CD14-positive monocyte (primary cell): ENCODE measurements around the gene DNAH7. TPM values are rescaled to one million over a fixed set of nuclear protein-coding genes. Genes with fewer than 3 reads are reported as not detected.
A peak's percentile ranks its signal among the peaks of the same experiment; 100 is the strongest.

Source experiments
- DNase-seq, 3 donors: peaks; one replicate each; pipeline ENCODE4 v3.0.0-alpha.2; 2011 to 2022
- H2AFZ ChIP-seq: 2 replicates; pipeline ENCODE4 v1.6.0; 2012; ENCODE audit warnings: mild to moderate bottlenecking, low read depth, low read length, inconsistent platforms; ENCODE audit not compliant: insufficient read depth, poor library complexity, severe bottlenecking
- H3K27ac ChIP-seq, 2 donors: 1 replicate in 1 of 2; 2 replicates in 1 of 2; pipeline ENCODE4 v1.5.1; 2012 to 2013; ENCODE audit warnings: low read length in 2 of 2, control low read depth in 1 of 2, inconsistent platforms in 1 of 2, low read depth in 1 of 2, mild to moderate bottlenecking in 1 of 2
- H3K27me3 ChIP-seq, 2 donors: one replicate each; pipeline versions ENCODE4 v1.6.0 to v1.6.1; 2011 to 2013; ENCODE audit warnings: low read length in 2 of 2; ENCODE audit not compliant: control insufficient read depth in 2 of 2, insufficient read depth in 2 of 2
- H3K36me3 ChIP-seq, 2 donors: replicated peaks in 1 of 2; 1 replicate in 1 of 2; 2 replicates in 1 of 2; pipeline versions ENCODE4 v1.5.1 to v1.6.1; 2012 to 2013; ENCODE audit warnings: low read length in 2 of 2, control low read depth in 1 of 2, inconsistent platforms in 1 of 2, mild to moderate bottlenecking in 1 of 2; ENCODE audit not compliant: insufficient read depth in 2 of 2, control insufficient read depth in 1 of 2
- H3K4me1 ChIP-seq, 2 donors: 1 replicate in 1 of 2; 2 replicates in 1 of 2; pipeline versions ENCODE4 v1.5.1 to v1.6.1; 2012 to 2013; ENCODE audit warnings: low read length in 2 of 2, control low read depth in 1 of 2, inconsistent platforms in 1 of 2, mild to moderate bottlenecking in 1 of 2, moderate library complexity in 1 of 2; ENCODE audit not compliant: insufficient read depth in 2 of 2, control insufficient read depth in 1 of 2
- H3K4me2 ChIP-seq: replicated peaks from 2 replicates; pipeline ENCODE3; 2012; ENCODE audit warnings: low read length, moderate library complexity, mild to moderate bottlenecking; ENCODE audit not compliant: poor library complexity, severe bottlenecking; ENCODE audit errors: extremely low read depth
- H3K4me3 ChIP-seq, 3 experiments: fragments of 200-600 bp in 1 of 3; sonication (generic) in 1 of 3; replicated peaks in 1 of 3; 1 replicate in 2 of 3; 2 replicates in 1 of 3; pipeline ENCODE4 v1.5.1; 2011 to 2013; ENCODE audit warnings: low read length in 3 of 3, mild to moderate bottlenecking in 3 of 3, control low read depth in 2 of 3, low read depth in 2 of 3, inconsistent platforms in 1 of 3, moderate library complexity in 1 of 3
- H3K79me2 ChIP-seq: 2 replicates; pipeline ENCODE4 v1.6.0; 2012; ENCODE audit warnings: mild to moderate bottlenecking, control low read depth, inconsistent platforms, low read length, moderate library complexity; ENCODE audit not compliant: insufficient read depth
- H3K9ac ChIP-seq: 2 replicates; pipeline ENCODE4 v1.6.0; 2017; ENCODE audit warnings: low read length, mild to moderate bottlenecking; ENCODE audit not compliant: insufficient read depth, poor library complexity, severe bottlenecking
- H3K9me3 ChIP-seq, 2 donors: replicated peaks in 1 of 2; 1 replicate in 1 of 2; 2 replicates in 1 of 2; pipeline versions ENCODE4 v1.5.1 to v1.6.1; 2012 to 2013; ENCODE audit warnings: low read length in 2 of 2, control low read depth in 1 of 2; ENCODE audit not compliant: control insufficient read depth in 1 of 2, insufficient read depth in 1 of 2
- H4K20me1 ChIP-seq: 2 replicates; pipeline ENCODE4 v1.6.0; 2012; ENCODE audit warnings: mild to moderate bottlenecking, low read length, control low read depth, moderate library complexity; ENCODE audit not compliant: insufficient read depth
- H3K27ac Mint-ChIP-seq, 7 donors: one replicate each; pipeline ENCODE4 v1.8.0; 2020; ENCODE audit warnings: mild to moderate bottlenecking in 7 of 7, mixed read lengths in 7 of 7, moderate library complexity in 6 of 7, inconsistent platforms in 2 of 7
- H3K27me3 Mint-ChIP-seq, 3 donors: one replicate each; pipeline ENCODE4 v1.8.0; 2021 to 2022; ENCODE audit warnings: low read depth in 3 of 3, mild to moderate bottlenecking in 3 of 3, mixed read lengths in 3 of 3, moderate library complexity in 3 of 3, inconsistent platforms in 1 of 3
- H3K36me3 Mint-ChIP-seq, 2 donors: one replicate each; pipeline ENCODE4 v1.8.0; 2020; ENCODE audit warnings: mixed read lengths in 2 of 2, inconsistent platforms in 1 of 2, mild to moderate bottlenecking in 1 of 2
- H3K4me1 Mint-ChIP-seq: one replicate; pipeline ENCODE4 v1.8.0; 2020; ENCODE audit warnings: mild to moderate bottlenecking, mixed read lengths
- H3K4me3 Mint-ChIP-seq, 2 donors: one replicate each; pipeline ENCODE4 v1.8.0; 2020; ENCODE audit warnings: mild to moderate bottlenecking in 2 of 2, mixed read lengths in 2 of 2, moderate library complexity in 1 of 2
- H3K9me3 Mint-ChIP-seq, 7 donors: one replicate each; pipeline ENCODE4 v1.8.0; 2020 to 2022; ENCODE audit warnings: mixed read lengths in 7 of 7, mild to moderate bottlenecking in 6 of 7, moderate library complexity in 6 of 7, inconsistent platforms in 2 of 7
- WGBS: methylation state at CpG from one replicate; pipeline ENCODE4 v1.1.5; 2013; ENCODE audit warnings: missing lambda C conversion rate; ENCODE audit not compliant: insufficient coverage; 5-methylcytosine and 5-hydroxymethylcytosine counted together
- intact Hi-C, 2 donors: fragments of 100-400 bp; cut with micrococcal nuclease; formaldehyde crosslinking; loops; one replicate each; pipeline versions ENCODE4 v1.15.0 to v1.15.1; 2023
- polyA plus RNA-seq, 3 donors: library from polyadenylated mRNA; depleted of rRNA in 1 of 3; unstranded in 2 of 3; stranded (reverse) in 1 of 3; fragments of 300-500 nt in 2 of 3; fragments of >200 nt in 1 of 3; fragmentation: Illumina TruSeq in 2 of 3; gene quantifications; 1 replicate in 2 of 3; 2 replicates in 1 of 3; pipeline ENCODE4 v1.2.3, GENCODE V29; 2012 to 2021
- TF ChIP-seq, protein P1 (sequence below): fragments of 200-600 bp; IDR thresholded peaks from one replicate; pipeline ENCODE4 v1.8.0; 2022; ENCODE audit warnings: antibody characterized with exemption, mild to moderate bottlenecking

The DNAH7 gene
- polyA plus RNA-seq, 3 donors, result 0.07 TPM; not detected in 2

DNA sequence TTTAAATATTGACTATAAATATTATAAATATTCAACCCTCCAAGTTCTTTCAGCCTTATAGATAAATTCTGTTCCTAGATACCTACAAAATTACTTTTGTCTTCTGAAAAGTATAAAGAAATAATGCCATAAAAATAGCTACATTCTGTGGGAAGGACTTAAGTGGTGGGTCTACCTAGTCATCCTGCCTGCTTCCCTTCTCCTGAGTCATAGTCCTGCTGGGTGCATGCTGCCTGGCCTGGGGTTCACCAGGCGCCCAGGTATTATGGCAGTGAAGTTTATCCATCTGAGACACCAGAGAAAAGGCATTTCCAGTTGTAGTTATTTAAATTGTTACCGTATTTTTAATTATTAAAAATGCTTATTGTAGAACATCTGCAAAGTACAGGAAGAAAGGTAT, 244.2 kb downstream of the DNAH7 start:
- Mint-ChIP-seq H3K27ac (no peak overlapping the region), H3K27me3 (peaks cover 0 to 1% (median 0%) of the 10 kb centered on the region in 3 donors), H3K36me3 (no peaks in the 10 kb centered on the region), H3K4me1 (peaks cover 18% of the 10 kb centered on the region), H3K9me3 (no peaks in the 10 kb centered on the region), H3K4me3 (no peak overlapping the region)
- WGBS, result no CpG with 5 or more reads among the region's 2 CpGs
- H3K27ac ChIP-seq, result no peak overlapping the region
- no peaks in the 10 kb centered on the region for H3K27me3 ChIP-seq
- H3K36me3 ChIP-seq, result no peaks in the 10 kb centered on the region
- no peak overlapping the region for H2AFZ ChIP-seq
- H3K4me1 ChIP-seq, result peaks cover 13 to 18% of the 10 kb centered on the region in 2 donors
- H3K9ac ChIP-seq, result no peak overlapping the region
- no peak overlapping the region for H3K4me3 ChIP-seq
- DNase-seq, result no peak
- H3K4me2 ChIP-seq, result no peak overlapping the region
- no peaks in the 10 kb centered on the region for H3K9me3 ChIP-seq
- TF ChIP-seq, protein P1, sequence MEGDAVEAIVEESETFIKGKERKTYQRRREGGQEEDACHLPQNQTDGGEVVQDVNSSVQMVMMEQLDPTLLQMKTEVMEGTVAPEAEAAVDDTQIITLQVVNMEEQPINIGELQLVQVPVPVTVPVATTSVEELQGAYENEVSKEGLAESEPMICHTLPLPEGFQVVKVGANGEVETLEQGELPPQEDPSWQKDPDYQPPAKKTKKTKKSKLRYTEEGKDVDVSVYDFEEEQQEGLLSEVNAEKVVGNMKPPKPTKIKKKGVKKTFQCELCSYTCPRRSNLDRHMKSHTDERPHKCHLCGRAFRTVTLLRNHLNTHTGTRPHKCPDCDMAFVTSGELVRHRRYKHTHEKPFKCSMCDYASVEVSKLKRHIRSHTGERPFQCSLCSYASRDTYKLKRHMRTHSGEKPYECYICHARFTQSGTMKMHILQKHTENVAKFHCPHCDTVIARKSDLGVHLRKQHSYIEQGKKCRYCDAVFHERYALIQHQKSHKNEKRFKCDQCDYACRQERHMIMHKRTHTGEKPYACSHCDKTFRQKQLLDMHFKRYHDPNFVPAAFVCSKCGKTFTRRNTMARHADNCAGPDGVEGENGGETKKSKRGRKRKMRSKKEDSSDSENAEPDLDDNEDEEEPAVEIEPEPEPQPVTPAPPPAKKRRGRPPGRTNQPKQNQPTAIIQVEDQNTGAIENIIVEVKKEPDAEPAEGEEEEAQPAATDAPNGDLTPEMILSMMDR, result no peak
- intact Hi-C loops, result no loop called here
- no peaks in the 10 kb centered on the region for H4K20me1 ChIP-seq
- no peaks in the 10 kb centered on the region for H3K79me2 ChIP-seq

DNA sequence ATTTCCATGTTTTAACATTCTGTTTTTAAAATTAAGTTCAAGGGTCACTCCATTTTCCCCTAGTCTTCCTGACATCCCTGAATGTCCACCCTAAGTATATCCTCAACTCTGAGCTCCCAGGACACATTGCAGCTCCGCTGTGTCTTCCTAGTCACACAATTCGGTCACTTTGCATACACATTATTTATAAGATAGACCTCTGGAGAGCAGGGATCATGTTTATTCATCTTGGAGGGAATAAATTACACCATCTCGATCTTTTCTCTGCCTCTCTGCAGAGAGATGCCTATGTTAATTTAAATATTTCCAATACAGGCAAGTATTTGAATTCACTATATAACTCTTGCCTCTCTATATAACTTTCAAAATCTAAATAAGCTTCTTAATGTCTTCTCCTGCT, 245.4 kb downstream of the DNAH7 start:
- Mint-ChIP-seq H3K4me3 (no peak overlapping the region), H3K4me1 (peaks cover 20% of the 10 kb centered on the region), H3K27ac (peak overlapping the region in 1 of 7 donors; percentile 15), H3K36me3 (no peaks in the 10 kb centered on the region), H3K9me3 (no peaks in the 10 kb centered on the region), H3K27me3 (peaks cover 0 to 1% (median 0%) of the 10 kb centered on the region in 3 donors)
- Histone ChIP-seq H3K36me3 (no peaks in the 10 kb centered on the region), H3K9me3 (no peaks in the 10 kb centered on the region), H3K4me3 (no peak overlapping the region), H3K79me2 (no peaks in the 10 kb centered on the region), H4K20me1 (no peaks in the 10 kb centered on the region), H3K4me1 (peaks cover 13 to 20% of the 10 kb centered on the region in 2 donors), H3K4me2 (no peak overlapping the region), H3K27me3 (no peaks in the 10 kb centered on the region), H2AFZ (no peak overlapping the region), H3K9ac (no peak overlapping the region), H3K27ac (no peak overlapping the region)
- WGBS, result no CpG with 5 or more reads among the region's 3 CpGs
- TF ChIP-seq, protein P1, result no peak
- intact Hi-C loops, result no loop called here
- no peak for DNase-seq
